Thymus (tissue), 11 donors: ENCODE measurements around the gene KHDRBS2. TPM values are rescaled to one million over a fixed set of nuclear protein-coding genes. Genes with fewer than 3 reads are reported as not detected.

Experiments used
- DNase-seq, 9 donors: peaks; one replicate each; pipeline ENCODE4 v3.0.0-alpha.2; 2013; ENCODE audit warnings: low spot score in 9 of 9, low read depth in 6 of 9, missing footprints in 1 of 9
- H3K27ac ChIP-seq, 2 donors: one replicate each; pipeline ENCODE4 v1.5.1; 2013; ENCODE audit warnings: control low read depth in 1 of 2, low read depth in 1 of 2, low read length in 1 of 2, mild to moderate bottlenecking in 1 of 2, moderate library complexity in 1 of 2
- H3K27me3 ChIP-seq, 2 donors: one replicate each; pipeline ENCODE4 v1.5.1; 2013; ENCODE audit warnings: low read length in 1 of 2; ENCODE audit not compliant: control insufficient read depth in 2 of 2, insufficient read depth in 1 of 2
- H3K36me3 ChIP-seq, 2 donors: one replicate each; pipeline ENCODE4 v1.5.1; 2013; ENCODE audit warnings: low read length in 1 of 2, mild to moderate bottlenecking in 1 of 2, moderate library complexity in 1 of 2; ENCODE audit not compliant: control insufficient read depth in 2 of 2, insufficient read depth in 2 of 2
- H3K4me1 ChIP-seq, 2 donors: one replicate each; pipeline ENCODE4 v1.5.1; 2013; ENCODE audit warnings: low read length in 2 of 2; ENCODE audit not compliant: control insufficient read depth in 2 of 2, insufficient read depth in 2 of 2
- H3K4me3 ChIP-seq, 2 donors: one replicate each; pipeline ENCODE4 v1.5.1; 2013; ENCODE audit warnings: low read length in 2 of 2, control low read depth in 1 of 2, mild to moderate bottlenecking in 1 of 2
- H3K9me3 ChIP-seq, 2 donors: one replicate each; pipeline ENCODE4 v1.5.1; 2013; ENCODE audit warnings: low read length in 1 of 2, mild to moderate bottlenecking in 1 of 2; ENCODE audit not compliant: control insufficient read depth in 2 of 2, insufficient read depth in 1 of 2
- WGBS: extraction: QIAGEN DNeasy Blood & Tissue Kit; methylation state at CpG from one replicate; pipeline ENCODE4 v1.1.7; 2013; 5-methylcytosine and 5-hydroxymethylcytosine counted together
- polyA plus RNA-seq: library from polyadenylated mRNA; stranded (reverse); fragments of 200-250 nt; gene quantifications from one replicate; pipeline ENCODE4 v1.2.3, GENCODE V29; 2013
- total RNA-seq: library from RNA; stranded (reverse); fragments of 120-200 nt; gene quantifications from one replicate; pipeline ENCODE4 v1.2.4, GENCODE V29; 2013
- donor health status: healthy.

The KHDRBS2 gene
- total and polyA plus RNA-seq, 2 donors: 0.71 to 1.5 TPM

- no peaks in the 10 kb centered on the region for H3K4me1 ChIP-seq
Measured at GRCh38 chr6:62236784-62237183, 49.2 kb downstream of the KHDRBS2 start.

GRCh38 chr6:62229231-62229630 lies 56.8 kb downstream of the KHDRBS2 start:
- WGBS: 97% methylated on average over 6 of the region's 6 CpGs
- DNase-seq: peak in 1 of 9 donors; percentile 0
- Histone ChIP-seq H3K27ac (no peak overlapping the region), H3K36me3 (no peaks in the 10 kb centered on the region), H3K9me3 (peaks cover 1 to 11% of the 10 kb centered on the region in 2 donors), H3K4me3 (no peak overlapping the region), H3K4me1 (no peaks in the 10 kb centered on the region), H3K27me3 (no peaks in the 10 kb centered on the region)

More at GRCh38 chr6:62236784-62237183, 49.2 kb downstream of the KHDRBS2 start:
- Histone ChIP-seq H3K9me3 (no peaks in the 10 kb centered on the region), H3K27ac (no peak overlapping the region), H3K4me3 (no peak overlapping the region), H3K36me3 (no peaks in the 10 kb centered on the region), H3K27me3 (no peaks in the 10 kb centered on the region)
- DNase-seq: no peak
- 97% methylated on average over 5 of the region's 5 CpGs for WGBS

GRCh38 chr6:62217866-62218265 lies 68.2 kb downstream of the KHDRBS2 start:
- no peak for DNase-seq
- H3K36me3 ChIP-seq: no peaks in the 10 kb centered on the region
- H3K9me3 ChIP-seq: no peaks in the 10 kb centered on the region
- H3K27ac ChIP-seq: no peak overlapping the region
- H3K4me1 ChIP-seq: no peaks in the 10 kb centered on the region
- no peaks in the 10 kb centered on the region for H3K27me3 ChIP-seq
- H3K4me3 ChIP-seq: no peak overlapping the region
- 93% methylated on average over 4 of the region's 4 CpGs for WGBS

- Histone ChIP-seq H3K4me3 (no peak overlapping the region), H3K27me3 (no peaks in the 10 kb centered on the region), H3K27ac (no peak overlapping the region), H3K9me3 (no peaks in the 10 kb centered on the region), H3K4me1 (no peaks in the 10 kb centered on the region), H3K36me3 (no peaks in the 10 kb centered on the region)
- DNase-seq: no peak
- 89% methylated on average over 1 of the region's 1 CpG for WGBS
Measured at GRCh38 chr6:62202078-62202477, 83.9 kb downstream of the KHDRBS2 start.

GRCh38 chr6:62192593-62192992 lies 93.4 kb downstream of the KHDRBS2 start:
- H3K4me1 ChIP-seq: no peaks in the 10 kb centered on the region
- no peak overlapping the region for H3K4me3 ChIP-seq
- no peak for DNase-seq
- H3K36me3 ChIP-seq: no peaks in the 10 kb centered on the region
- WGBS: 92% methylated on average over 1 of the region's 1 CpG
- H3K9me3 ChIP-seq: no peaks in the 10 kb centered on the region
- H3K27ac ChIP-seq: no peak overlapping the region
- no peaks in the 10 kb centered on the region for H3K27me3 ChIP-seq

GRCh38 chr6:62175195-62175594 lies 110.8 kb downstream of the KHDRBS2 start:
- Histone ChIP-seq H3K36me3 (no peaks in the 10 kb centered on the region), H3K27ac (no peak overlapping the region), H3K4me1 (no peaks in the 10 kb centered on the region), H3K27me3 (no peaks in the 10 kb centered on the region), H3K4me3 (no peak overlapping the region), H3K9me3 (no peaks in the 10 kb centered on the region)
- WGBS: 91% methylated on average over 1 of the region's 1 CpG
- DNase-seq: no peak

GRCh38 chr6:62174548-62174947 lies 111.5 kb downstream of the KHDRBS2 start:
- Histone ChIP-seq H3K27ac (no peak overlapping the region), H3K36me3 (no peaks in the 10 kb centered on the region), H3K4me1 (no peaks in the 10 kb centered on the region), H3K9me3 (no peaks in the 10 kb centered on the region), H3K4me3 (no peak overlapping the region), H3K27me3 (no peaks in the 10 kb centered on the region)
- DNase-seq: no peak

- no peak for DNase-seq
- Histone ChIP-seq H3K27ac (no peak overlapping the region), H3K9me3 (no peaks in the 10 kb centered on the region), H3K27me3 (no peaks in the 10 kb centered on the region), H3K36me3 (no peaks in the 10 kb centered on the region), H3K4me3 (no peak overlapping the region), H3K4me1 (no peaks in the 10 kb centered on the region)
- WGBS: 89% methylated on average over 4 of the region's 4 CpGs
Measured at GRCh38 chr6:62167736-62168135, 118.3 kb downstream of the KHDRBS2 start.

- H3K4me3 ChIP-seq: no peak overlapping the region
- H3K9me3 ChIP-seq: no peaks in the 10 kb centered on the region
- DNase-seq: no peak
- no peak overlapping the region for H3K27ac ChIP-seq
- no peaks in the 10 kb centered on the region for H3K36me3 ChIP-seq
- 93% methylated on average over 4 of the region's 4 CpGs for WGBS
- no peaks in the 10 kb centered on the region for H3K27me3 ChIP-seq
- no peaks in the 10 kb centered on the region for H3K4me1 ChIP-seq
Measured at GRCh38 chr6:62162858-62163257, 123.2 kb downstream of the KHDRBS2 start.

- Histone ChIP-seq H3K9me3 (no peaks in the 10 kb centered on the region), H3K4me3 (no peak overlapping the region), H3K36me3 (no peaks in the 10 kb centered on the region), H3K27ac (no peak overlapping the region), H3K4me1 (no peaks in the 10 kb centered on the region), H3K27me3 (no peaks in the 10 kb centered on the region)
- 95% methylated on average over 3 of the region's 3 CpGs for WGBS
- DNase-seq: no peak
Measured at GRCh38 chr6:62152796-62153195, 133.2 kb downstream of the KHDRBS2 start.
